MM.1S (cell line): ENCODE results near the gene SUFU.

Source experiments
- CTCF ChIP-seq: fragments of 300-600 bp; sonication (generic); IDR thresholded peaks from 2 replicates; pipeline ENCODE4 v1.5.1; 2016; ENCODE audit warnings: antibody characterized with exemption, low read length, mixed read lengths
- EZH2 ChIP-seq: fragments of 300-600 bp; sonication (generic); optimal IDR thresholded peaks from 2 replicates; pipeline ENCODE3; 2017; ENCODE audit warnings: low read depth, mild to moderate bottlenecking, antibody characterized with exemption, low read length, mixed read lengths
- EZH2phosphoT487 ChIP-seq: fragments of 300-600 bp; sonication (generic); IDR thresholded peaks from 2 replicates; pipeline ENCODE4 v1.6.1; 2018; ENCODE audit warnings: antibody characterized with exemption, low read length

GRCh38 chr10:102670065-102670670, 166.4 kb downstream of the SUFU start:
- TF ChIP-seq CTCF (no peak), EZH2 (no peak), EZH2phosphoT487 (no peak)
